Fibroblast of peridontal ligament (primary cell): ENCODE measurements around the gene SSBP3.
A peak's percentile ranks its signal among the peaks of the same experiment; 100 is the strongest.

ENCODE experiments used
- DNase-seq: peaks from one replicate; pipeline ENCODE4 v3.0.0-alpha.2; 2010; ENCODE audit errors: extremely low read depth

SSBP3 gene

GRCh38 chr1:54284781-54285529 lies 121.2 kb downstream of the SSBP3 start:
- DNase-seq, result no peak

- no peak for DNase-seq
Measured at GRCh38 chr1:54283635-54284385, 122.4 kb downstream of the SSBP3 start.

GRCh38 chr1:54282101-54282847 lies 123.9 kb downstream of the SSBP3 start:
- DNase-seq, result no peak

GRCh38 chr1:54280651-54281050 lies 125.5 kb downstream of the SSBP3 start:
- DNase-seq, result peak; percentile 69

GRCh38 chr1:54279457-54279856 lies 126.7 kb downstream of the SSBP3 start:
- no peak for DNase-seq

GRCh38 chr1:54278941-54279422 lies 127.2 kb downstream of the SSBP3 start:
- peak; percentile 65 for DNase-seq

GRCh38 chr1:54277451-54278341 lies 128.5 kb downstream of the SSBP3 start:
- DNase-seq, result peak; percentile 50

- no peak for DNase-seq
Measured at GRCh38 chr1:54276617-54277450, 129.4 kb downstream of the SSBP3 start.

- peak; percentile 28 for DNase-seq
Measured at GRCh38 chr1:54275349-54275748, 130.8 kb downstream of the SSBP3 start.

- no peak for DNase-seq
Measured at GRCh38 chr1:54274881-54275280, 131.3 kb downstream of the SSBP3 start.

GRCh38 chr1:54274448-54274847 lies 131.7 kb downstream of the SSBP3 start:
- DNase-seq, result no peak

GRCh38 chr1:54273795-54274163 lies 132.4 kb downstream of the SSBP3 start:
- no peak for DNase-seq

- peak; percentile 18 for DNase-seq
Measured at GRCh38 chr1:54273092-54273794, 133.0 kb downstream of the SSBP3 start.

- DNase-seq, result no peak
Measured at GRCh38 chr1:54272772-54273091, 133.5 kb downstream of the SSBP3 start.

- DNase-seq, result no peak
Measured at GRCh38 chr1:54272134-54272533, 134.1 kb downstream of the SSBP3 start.

GRCh38 chr1:54271341-54271740 lies 134.9 kb downstream of the SSBP3 start:
- DNase-seq, result no peak

GRCh38 chr1:54270543-54270942 lies 135.7 kb downstream of the SSBP3 start:
- no peak for DNase-seq

GRCh38 chr1:54268762-54269297 lies 137.4 kb downstream of the SSBP3 start:
- DNase-seq, result no peak
